Measurements from ENCODE around the gene LOXL4.

DNA sequence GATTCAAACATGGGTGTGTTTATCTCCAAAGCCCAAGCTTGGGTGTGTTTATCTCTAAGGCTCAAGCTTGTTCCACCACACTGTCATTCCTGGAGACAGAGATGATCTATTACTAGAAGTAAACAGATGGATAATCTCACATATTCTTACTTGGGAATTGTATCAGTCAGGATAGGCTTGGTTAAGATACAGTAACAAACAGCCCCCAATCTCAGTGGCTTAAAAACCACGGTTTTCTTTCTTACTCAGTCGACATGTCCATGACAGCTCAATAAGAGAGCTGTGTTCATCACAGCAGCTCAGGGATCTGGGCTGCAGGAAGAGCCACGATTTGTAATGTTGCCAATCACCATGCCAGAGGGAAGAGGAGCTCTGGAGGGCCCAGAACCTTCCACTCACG lies 38.5 kb upstream of the LOXL4 start:
- TF ChIP-seq, protein P1, sequence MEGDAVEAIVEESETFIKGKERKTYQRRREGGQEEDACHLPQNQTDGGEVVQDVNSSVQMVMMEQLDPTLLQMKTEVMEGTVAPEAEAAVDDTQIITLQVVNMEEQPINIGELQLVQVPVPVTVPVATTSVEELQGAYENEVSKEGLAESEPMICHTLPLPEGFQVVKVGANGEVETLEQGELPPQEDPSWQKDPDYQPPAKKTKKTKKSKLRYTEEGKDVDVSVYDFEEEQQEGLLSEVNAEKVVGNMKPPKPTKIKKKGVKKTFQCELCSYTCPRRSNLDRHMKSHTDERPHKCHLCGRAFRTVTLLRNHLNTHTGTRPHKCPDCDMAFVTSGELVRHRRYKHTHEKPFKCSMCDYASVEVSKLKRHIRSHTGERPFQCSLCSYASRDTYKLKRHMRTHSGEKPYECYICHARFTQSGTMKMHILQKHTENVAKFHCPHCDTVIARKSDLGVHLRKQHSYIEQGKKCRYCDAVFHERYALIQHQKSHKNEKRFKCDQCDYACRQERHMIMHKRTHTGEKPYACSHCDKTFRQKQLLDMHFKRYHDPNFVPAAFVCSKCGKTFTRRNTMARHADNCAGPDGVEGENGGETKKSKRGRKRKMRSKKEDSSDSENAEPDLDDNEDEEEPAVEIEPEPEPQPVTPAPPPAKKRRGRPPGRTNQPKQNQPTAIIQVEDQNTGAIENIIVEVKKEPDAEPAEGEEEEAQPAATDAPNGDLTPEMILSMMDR (IDR thresholded peaks at IDR 0.05; ENCODE audit: borderline replicate concordance, extremely low read depth, low read length, poor library complexity, severe bottlenecking) = no peak
- no peak for TF ChIP-seq EZH2 (IDR thresholded peaks at IDR 0.05; ENCODE audit: borderline replicate concordance, low read depth, low read length, severe bottlenecking)

All from DND-41 (cell line).